ENCODE results near the gene CCRL2.

CCRL2 gene

DNA sequence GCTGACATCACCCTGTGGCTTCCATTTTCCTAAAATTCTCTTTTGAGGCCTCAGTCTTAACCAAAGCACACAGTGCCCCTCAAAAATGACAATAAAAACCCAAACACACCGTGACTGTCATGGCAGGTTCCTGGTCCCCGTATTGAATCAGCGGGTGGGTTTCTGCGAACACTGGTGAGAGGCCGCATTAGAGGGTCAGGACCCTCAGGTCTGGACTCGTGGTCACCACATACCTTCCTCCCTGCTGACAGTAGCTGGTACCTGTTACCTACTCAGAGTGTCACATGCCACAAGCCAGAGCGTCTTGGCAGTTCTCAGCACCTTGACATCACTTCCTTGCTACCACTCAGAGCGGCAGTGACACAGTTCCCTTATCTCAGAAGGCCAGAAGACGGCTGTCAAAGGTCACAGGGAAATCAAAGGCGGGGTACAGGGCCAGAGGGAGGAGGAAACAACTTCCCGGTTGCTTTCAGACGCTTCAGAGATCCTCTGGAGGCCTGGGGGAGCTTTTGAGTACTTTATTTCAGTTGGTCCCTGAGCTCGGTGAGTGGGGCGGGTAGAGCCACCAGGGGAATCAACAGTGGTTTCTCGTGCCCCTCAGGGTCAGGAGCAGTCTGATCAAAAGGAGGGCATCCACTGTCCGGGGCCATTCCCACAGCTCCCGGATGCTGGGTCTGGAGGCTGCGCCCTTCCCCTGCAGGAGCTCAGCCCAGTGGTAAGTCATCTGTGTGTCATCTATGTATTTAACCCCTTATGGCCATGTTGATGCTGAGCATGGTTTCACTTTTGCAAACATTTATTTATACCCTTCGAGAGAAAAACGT is at the start of gene CCRL2, which contains the start of gene CCR5AS:
TSS of gene CCRL2 (plus strand) at position 472 of the 824 bp plus-strand sequence. CDS start 821 bp downstream, outside the sequence.
TSS of gene CCR5AS (minus strand) at position 279 of the 824 bp plus-strand sequence.
- no peak for DNase-seq

DNA sequence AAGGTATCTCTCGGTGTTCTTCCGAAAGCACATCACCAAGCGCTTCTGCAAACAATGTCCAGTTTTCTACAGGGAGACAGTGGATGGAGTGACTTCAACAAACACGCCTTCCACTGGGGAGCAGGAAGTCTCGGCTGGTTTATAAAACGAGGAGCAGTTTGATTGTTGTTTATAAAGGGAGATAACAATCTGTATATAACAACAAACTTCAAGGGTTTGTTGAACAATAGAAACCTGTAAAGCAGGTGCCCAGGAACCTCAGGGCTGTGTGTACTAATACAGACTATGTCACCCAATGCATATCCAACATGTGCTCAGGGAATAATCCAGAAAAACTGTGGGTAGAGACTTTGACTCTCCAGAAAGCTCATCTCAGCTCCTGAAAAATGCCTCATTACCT is 48.6 kb upstream of the CCRL2 start:
- DNase-seq = no peak

DNA sequence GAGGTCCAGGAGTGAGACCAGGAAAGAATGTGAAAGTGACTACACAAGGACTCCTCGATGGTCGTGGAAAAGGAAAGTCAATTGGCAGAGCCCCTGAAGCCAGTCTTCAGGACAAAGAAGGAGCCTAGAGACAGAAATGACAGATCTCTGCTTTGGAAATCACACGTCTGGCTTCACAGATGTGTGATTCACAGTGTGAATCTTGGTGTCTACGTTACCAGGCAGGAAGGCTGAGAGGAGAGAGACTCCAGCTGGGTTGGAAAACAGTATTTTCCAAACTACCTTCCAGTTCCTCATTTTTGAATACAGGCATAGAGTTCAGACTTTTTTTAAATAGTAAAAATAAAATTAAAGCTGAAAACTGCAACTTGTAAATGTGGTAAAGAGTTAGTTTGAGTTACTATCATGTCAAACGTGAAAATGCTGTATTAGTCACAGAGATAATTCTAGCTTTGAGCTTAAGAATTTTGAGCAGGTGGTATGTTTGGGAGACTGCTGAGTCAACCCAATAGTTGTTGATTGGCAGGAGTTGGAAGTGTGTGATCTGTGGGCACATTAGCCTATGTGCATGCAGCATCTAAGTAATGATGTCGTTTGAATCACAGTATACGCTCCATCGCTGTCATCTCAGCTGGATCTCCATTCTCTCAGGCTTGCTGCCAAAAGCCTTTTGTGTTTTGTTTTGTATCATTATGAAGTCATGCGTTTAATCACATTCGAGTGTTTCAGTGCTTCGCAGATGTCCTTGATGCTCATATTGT is 47.1 kb upstream of the CCRL2 start:
- DNase-seq = peak; percentile 92

- peak; percentile 70 for DNase-seq
These were observed 46.2 kb upstream of the CCRL2 start for GRCh38 chr3:46360907-46361306.

- peak; percentile 82 for DNase-seq
These were observed 45.4 kb upstream of the CCRL2 start for GRCh38 chr3:46361408-46362283.

GRCh38 chr3:46365041-46365440 is 42.0 kb upstream of the CCRL2 start:
- no peak for DNase-seq

DNA sequence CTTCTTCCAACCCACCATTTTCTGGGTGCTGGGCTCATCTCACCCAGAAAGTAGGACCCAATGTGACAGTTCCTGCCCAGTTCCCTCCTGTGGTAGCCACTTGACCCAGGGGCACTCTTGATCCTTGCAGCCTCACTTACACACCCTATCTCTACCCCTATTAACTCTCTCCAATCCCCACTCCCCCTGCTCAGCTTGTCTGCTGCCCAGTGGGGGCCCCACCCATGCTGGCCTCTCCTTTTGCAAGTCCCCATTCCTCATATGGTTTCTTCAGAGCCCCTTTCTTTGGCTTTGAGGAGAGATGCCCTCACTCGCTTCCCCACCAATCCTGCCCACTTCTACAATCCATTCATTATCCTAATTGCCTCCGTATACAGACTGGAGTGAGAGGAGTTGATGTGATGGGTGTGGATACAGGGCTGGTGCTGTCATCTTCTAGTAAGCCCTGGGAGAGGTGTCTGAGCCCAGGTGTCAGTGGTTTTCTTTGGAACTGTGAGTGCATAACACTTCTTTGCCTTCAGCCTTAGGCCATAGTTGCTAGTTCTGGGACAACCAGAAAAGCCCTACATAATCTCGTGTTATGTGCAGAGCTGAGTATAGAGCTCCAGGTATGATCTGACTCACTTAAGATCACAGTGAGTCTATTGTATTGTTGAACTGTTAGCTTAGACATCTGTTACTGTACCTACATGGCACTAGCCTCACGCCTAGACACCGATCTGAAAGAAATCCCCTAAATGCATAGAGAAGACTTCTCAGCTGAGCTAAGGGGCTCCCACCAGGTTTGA is 41.1 kb upstream of the CCRL2 start:
- no peak for DNase-seq

DNA sequence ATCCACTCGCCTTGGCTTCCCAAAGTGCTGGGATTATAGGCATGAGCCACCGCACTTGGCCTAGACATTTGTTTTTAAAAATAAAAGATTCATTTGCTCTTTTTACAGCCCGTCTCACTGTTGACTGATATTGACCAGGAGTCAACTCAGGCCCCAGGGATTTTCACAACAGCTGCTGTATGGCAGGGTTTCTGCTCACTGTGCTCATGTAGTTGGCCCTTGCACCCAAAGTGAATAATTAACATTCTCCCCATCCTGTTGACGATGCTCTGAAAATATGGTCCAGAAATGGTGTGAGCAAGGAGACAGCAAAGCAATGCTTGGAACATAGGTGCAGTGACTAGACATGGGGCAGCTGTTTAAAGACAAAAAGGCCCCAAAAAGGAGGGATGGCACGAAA is 39.2 kb upstream of the CCRL2 start:
- DNase-seq = no peak

DNA sequence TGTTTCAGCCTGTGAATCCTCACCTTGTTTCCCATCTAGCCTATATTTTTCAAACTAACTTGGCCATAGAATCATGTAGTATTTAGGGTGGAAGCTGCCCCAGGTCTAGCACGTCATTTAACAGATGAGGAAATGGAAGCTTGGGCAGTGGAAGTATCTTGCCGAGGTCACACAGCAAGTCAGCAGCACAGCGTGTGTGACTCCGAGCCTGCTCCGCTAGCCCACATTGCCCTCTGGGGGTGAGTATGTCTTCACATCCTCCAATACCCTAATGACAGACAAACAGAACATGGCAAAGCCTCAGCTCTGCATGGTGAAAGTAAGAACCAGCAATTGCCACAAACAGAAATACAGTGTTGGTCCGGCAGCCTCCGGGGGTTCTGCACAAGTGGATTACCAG is 38.5 kb upstream of the CCRL2 start:
- DNase-seq = peak; percentile 93

GRCh38 chr3:46369151-46369550 is 37.9 kb upstream of the CCRL2 start:
- no peak for DNase-seq

DNA sequence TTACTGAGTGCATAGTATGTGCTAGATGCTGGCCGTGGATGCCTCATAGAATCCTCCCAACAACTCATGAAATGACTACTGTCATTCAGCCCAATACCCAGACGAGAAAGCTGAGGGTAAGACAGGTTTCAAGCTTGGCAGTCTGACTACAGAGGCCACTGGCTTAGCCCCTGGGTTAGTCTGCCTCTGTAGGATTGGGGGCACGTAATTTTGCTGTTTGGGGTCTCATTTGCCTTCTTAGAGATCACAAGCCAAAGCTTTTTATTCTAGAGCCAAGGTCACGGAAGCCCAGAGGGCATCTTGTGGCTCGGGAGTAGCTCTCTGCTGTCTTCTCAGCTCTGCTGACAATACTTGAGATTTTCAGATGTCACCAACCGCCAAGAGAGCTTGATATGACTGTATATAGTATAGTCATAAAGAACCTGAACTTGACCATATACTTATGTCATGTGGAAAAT is 37.4 kb upstream of the CCRL2 start:
- DNase-seq = no peak

GRCh38 chr3:46370839-46371518 is 36.1 kb upstream of the CCRL2 start, which contains the start of gene CCR5:
Gene CCR5, plus strand, starts transcription at chr3:46370946. Its CDS starts 1,957 bp downstream, at chr3:46372903.
- no peak for DNase-seq

DNA sequence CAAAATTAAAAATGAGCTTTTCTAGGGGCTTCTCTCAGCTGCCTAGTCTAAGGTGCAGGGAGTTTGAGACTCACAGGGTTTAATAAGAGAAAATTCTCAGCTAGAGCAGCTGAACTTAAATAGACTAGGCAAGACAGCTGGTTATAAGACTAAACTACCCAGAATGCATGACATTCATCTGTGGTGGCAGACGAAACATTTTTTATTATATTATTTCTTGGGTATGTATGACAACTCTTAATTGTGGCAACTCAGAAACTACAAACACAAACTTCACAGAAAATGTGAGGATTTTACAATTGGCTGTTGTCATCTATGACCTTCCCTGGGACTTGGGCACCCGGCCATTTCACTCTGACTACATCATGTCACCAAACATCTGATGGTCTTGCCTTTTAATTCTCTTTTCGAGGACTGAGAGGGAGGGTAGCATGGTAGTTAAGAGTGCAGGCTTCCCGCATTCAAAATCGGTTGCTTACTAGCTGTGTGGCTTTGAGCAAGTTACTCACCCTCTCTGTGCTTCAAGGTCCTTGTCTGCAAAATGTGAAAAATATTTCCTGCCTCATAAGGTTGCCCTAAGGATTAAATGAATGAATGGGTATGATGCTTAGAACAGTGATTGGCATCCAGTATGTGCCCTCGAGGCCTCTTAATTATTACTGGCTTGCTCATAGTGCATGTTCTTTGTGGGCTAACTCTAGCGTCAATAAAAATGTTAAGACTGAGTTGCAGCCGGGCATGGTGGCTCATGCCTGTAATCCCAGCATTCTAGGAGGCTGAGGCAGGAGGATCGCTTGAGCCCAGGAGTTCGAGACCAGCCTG is 35.3 kb upstream of the CCRL2 start:
- no peak for DNase-seq

GRCh38 chr3:46372492-46373359 is 34.3 kb upstream of the CCRL2 start:
- DNase-seq = peak; percentile 74

DNA sequence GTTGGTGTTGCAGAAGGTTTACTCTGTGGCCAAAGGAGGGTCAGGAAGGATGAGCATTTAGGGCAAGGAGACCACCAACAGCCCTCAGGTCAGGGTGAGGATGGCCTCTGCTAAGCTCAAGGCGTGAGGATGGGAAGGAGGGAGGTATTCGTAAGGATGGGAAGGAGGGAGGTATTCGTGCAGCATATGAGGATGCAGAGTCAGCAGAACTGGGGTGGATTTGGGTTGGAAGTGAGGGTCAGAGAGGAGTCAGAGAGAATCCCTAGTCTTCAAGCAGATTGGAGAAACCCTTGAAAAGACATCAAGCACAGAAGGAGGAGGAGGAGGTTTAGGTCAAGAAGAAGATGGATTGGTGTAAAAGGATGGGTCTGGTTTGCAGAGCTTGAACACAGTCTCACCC is 32.3 kb upstream of the CCRL2 start:
- DNase-seq = no peak

DNA sequence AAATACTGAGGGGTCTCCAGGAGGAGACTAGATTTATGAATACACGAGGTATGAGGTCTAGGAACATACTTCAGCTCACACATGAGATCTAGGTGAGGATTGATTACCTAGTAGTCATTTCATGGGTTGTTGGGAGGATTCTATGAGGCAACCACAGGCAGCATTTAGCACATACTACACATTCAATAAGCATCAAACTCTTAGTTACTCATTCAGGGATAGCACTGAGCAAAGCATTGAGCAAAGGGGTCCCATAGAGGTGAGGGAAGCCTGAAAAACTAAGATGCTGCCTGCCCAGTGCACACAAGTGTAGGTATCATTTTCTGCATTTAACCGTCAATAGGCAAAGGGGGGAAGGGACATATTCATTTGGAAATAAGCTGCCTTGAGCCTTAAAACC is 31.8 kb upstream of the CCRL2 start:
- DNase-seq = no peak

- DNase-seq = no peak
These were observed 31.2 kb upstream of the CCRL2 start for GRCh38 chr3:46375814-46376213.

DNA sequence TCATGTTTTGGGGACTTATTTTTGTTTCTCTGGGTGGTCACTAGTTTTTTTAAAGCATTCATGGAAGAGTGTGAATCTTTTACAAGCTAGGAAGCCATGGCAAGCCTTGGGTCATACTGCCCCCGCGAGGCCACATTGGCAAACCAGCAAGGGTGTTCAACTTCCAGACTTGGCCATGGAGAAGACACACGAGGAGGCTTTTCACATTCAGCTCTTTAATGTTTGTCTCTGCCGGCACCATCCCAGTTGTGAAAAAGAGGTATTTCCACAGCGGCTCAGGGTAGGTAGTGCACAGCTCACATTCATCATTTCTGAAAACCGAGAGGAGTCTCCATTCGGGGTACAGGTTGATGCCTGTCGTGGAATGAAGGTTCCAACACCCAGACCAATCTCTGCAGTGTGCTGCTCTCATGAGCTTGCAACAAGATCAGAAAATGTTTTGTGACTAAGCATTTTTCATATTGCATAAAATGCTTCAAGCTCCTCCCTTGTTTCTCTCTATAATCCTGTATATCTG is 28.6 kb upstream of the CCRL2 start:
- DNase-seq = peak; percentile 86

Measured in RPMI8226 (cell line).